ENCODE data around the gene SYK.

Gene SYK

GRCh38 chr9:90851444-90851843, 49.8 kb downstream of the SYK start:
- TF ChIP-seq CTCF (IDR thresholded peaks at IDR 0.05) = no peak

GRCh38 chr9:90853945-90854344, 52.3 kb downstream of the SYK start:
- no peak for TF ChIP-seq CTCF (IDR thresholded peaks at IDR 0.05)

- TF ChIP-seq CTCF (IDR thresholded peaks at IDR 0.05) = no peak
Observed at GRCh38 chr9:90854637-90855175, 53.1 kb downstream of the SYK start.

- TF ChIP-seq CTCF (IDR thresholded peaks at IDR 0.05) = no peak
Observed at GRCh38 chr9:90855208-90855902, 53.7 kb downstream of the SYK start.

- no peak for TF ChIP-seq CTCF (IDR thresholded peaks at IDR 0.05)
Observed at GRCh38 chr9:90857091-90857490, 55.5 kb downstream of the SYK start.

GRCh38 chr9:90857855-90858254, 56.2 kb downstream of the SYK start:
- no peak for TF ChIP-seq CTCF (IDR thresholded peaks at IDR 0.05)

- no peak for TF ChIP-seq CTCF (IDR thresholded peaks at IDR 0.05)
Observed at GRCh38 chr9:90858457-90858901, 56.9 kb downstream of the SYK start.

All from LNCAP (cell line).